Suppressor macrophage (primary cell): ENCODE data around the gene TOR3A.
"Not testable (repeated sequence)": the region's sequence is repeated elsewhere in the genome, so short reads cannot be mapped to it uniquely, and the experiment has no call there.

ENCODE experiments used
- DNase-seq, 4 experiments: peaks; one replicate each; pipeline ENCODE4 v3.0.0-alpha.2; 2020 to 2022
- total RNA-seq, 17 experiments: gene quantifications; one replicate each; lab custom pipeline; 2026; ENCODE audit warnings: mixed read lengths in 6 of 17, inconsistent platforms in 3 of 17; lab: John Stamatoyannopoulos, UW

The TOR3A gene, protein sequence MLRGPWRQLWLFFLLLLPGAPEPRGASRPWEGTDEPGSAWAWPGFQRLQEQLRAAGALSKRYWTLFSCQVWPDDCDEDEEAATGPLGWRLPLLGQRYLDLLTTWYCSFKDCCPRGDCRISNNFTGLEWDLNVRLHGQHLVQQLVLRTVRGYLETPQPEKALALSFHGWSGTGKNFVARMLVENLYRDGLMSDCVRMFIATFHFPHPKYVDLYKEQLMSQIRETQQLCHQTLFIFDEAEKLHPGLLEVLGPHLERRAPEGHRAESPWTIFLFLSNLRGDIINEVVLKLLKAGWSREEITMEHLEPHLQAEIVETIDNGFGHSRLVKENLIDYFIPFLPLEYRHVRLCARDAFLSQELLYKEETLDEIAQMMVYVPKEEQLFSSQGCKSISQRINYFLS
- 16.7 to 76.9 (median 52.6) reads per million in 17 experiments for total RNA-seq

DNA sequence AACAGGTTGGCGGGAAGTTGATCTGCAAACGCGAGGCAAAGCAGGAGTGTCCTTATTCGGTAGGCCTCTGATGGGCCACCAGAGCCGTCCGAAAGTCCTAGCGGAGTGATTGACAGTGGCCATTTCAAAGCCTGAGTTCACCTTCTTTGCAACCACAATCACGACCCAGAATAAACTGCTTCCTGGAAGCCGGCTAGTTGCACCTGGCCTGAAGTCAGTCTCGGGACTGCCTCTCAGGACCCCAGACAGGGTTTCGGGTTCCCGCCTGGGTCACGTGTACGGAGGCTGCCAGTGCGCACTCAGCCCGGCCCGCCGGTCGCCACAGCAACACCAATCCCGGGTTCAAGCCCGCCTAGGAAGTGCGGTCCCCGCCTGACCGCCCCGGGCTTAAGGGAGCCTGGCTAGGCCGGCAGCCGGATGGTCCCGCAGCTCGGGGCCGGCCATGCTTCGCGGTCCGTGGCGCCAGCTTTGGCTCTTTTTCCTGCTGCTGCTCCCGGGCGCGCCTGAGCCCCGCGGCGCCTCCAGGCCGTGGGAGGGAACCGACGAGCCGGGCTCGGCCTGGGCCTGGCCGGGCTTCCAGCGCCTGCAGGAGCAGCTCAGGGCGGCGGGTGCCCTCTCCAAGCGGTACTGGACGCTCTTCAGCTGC lies at the start of gene TOR3A:
Gene TOR3A (plus strand): TSS at position 384 of the 646 bp plus-strand sequence. CDS start 59 bp downstream, at position 443.
- peak; percentile 88 to 95 (median 92) for DNase-seq

DNA sequence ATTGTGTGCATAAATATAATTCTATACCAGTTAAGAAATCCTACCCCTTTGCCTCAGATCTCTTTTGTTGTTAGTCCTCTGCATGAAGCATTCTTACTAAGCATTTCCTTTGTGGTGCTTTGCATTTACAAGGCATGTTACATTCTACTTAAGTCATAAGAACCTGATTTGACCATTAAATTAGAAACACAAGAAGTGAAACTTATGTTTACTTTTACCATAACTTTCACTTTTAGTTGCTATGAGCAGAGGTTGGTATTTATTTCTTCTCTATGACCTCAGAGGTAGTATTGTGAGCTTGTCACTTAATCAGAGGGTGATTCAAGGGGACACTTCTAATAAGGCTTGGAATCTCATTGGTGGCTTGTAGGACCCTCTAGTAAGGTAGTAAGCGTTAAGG lies 47.1 kb upstream of the TOR3A start:
- DNase-seq = peak in 2 of 4 experiments; percentile 45 to 64

DNA sequence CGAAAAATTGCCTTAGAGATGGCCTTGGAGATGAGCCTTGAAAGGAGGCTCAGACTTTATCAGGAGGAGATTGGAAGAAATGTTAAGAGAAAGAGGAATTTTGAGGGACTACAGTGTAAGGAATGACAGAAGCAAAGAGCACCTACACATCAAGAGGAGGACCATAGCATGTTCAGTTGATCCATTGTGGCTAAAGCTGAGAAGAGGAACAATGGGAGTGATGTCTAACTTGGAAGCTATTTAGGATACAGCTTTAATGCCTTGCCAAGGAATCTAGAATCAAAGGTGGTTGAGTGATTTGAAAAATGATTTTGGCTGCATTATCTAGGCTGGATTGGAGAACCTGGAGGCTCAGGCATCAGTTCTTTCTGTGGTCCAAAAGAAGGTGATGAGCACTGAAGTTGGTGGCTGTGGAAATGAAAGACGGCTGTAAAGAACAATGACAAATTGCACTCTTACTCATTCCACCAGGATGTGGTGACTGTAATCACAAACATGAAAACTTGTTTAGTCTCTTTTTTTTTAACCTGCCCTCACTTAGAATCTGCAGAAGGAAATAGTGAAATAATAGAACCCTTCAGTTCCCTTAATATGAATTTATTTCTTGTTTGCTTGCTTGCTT lies 44.9 kb upstream of the TOR3A start:
- no peak for DNase-seq

DNA sequence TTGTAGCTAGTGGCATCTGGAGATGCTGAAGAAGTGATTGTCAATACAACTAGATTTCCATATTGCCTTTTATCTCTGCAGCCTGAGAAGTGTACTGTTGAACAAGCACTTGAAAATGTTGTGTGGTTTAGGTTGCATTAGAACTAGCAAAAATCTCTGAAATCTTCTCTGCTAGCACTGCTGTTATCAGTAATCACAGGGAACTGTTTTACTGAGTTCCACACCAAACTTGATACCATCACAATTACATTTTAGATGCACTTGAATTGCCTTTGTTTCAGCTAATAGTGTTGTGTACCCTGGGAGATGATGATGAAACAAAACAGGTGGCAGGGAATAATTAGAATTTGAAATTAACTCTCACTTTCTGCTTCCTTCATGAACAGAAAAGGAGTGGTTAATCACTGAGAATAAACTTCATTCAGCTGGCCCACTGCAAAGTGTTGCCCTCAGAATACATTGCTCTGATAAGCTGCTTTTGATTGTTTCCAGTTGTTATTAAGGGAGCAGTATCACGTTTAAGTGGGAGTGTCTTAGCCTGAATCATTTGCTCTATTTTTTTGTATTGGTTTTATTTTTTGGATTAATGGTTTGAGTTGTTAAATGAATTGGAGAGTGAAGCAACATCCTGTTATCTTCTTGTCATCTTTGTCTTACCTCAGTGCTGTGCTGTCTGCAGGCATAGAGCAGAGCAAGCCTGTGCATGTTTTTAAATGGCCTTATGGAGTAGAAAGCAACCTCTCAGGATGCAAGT lies 43.2 kb upstream of the TOR3A start:
- DNase-seq = no peak

DNA sequence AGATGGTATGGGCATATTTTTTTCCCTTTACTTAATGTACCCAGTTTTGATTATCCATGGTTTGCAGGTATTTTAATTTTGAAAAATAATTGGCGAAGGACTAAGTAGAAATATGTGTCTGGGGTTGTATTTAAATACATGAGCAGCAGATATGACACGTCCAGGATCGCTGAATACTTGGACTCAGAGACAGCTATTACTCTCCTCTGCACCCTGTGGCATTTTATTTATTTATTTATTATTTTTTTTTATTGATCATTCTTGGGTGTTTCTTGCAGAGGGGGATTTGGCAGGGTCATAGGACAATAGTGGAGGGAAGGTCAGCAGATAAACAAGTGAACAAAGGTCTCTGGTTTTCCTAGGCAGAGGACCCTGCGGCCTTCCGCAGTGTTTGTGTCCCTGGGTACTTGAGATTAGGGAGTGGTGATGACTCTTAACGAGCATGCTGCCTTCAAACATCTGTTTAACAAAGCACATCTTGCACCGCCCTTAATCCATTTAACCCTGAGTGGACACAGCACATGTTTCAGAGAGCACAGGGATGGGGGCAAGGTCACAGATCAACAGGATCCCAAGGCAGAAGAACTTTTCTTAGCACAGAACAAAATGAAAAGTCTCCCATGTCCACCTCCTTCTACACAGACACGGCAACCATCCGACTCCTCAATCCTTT lies 42.2 kb upstream of the TOR3A start:
- not testable (repeated sequence) for DNase-seq

DNA sequence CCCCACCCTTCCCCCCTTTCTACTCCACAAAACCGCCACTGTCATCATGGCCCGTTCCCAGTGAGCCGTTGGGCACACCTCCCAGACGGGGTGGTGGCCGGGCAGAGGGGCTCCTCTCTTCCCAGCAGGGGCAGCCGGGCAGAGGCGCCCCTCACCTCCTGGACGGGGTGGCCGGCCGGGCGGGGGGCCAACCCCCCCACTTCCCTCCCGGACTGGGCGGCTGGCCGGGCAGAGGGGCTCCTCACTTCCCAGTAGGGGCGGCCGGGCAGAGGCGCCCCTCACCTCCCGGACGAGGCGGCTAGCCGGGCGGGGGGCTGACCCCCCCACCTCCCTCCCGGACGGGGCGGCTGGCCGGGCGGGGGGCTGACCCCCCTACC lies 41.7 kb upstream of the TOR3A start:
- not testable (repeated sequence) for DNase-seq

DNA sequence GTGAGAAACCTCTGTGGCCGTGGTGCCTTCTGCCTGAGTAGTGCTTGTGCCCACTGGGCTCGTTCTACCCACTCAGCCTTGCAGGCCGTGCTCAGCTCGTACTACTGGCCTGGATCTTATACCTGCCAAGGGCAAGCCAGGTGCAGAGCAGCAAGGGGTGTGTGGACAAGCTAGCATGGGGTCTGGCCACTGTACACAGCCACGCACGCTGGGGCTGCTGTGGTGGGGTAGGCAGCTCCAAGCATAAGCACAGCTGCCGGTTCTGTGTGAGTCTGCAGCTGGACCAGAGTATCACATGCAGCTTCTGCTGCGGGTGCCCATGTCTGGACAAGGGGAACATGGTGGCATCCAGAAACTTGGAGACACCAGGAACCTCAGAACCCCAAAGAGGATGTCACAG lies 39.8 kb upstream of the TOR3A start:
- no peak for DNase-seq

DNA sequence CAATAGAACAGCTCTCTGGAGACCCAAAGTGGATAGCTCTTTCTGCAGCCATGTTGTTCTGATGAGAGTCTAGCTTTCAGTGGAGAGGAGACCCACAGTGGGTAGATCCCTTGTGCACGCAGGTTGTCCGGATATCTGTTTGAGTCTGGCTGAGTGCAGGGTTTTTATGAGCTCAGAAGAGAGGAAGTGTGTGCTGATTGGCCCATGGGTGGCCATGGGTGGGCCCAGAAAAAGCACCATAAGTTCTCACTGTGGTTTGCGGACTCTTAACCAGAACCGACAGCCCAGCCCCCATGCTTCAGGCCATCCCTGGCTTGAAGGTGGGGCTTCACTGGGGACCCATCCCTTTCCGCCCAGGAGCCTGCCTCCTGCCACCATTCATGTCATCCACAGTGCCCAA lies 39.2 kb upstream of the TOR3A start:
- DNase-seq = no peak

DNA sequence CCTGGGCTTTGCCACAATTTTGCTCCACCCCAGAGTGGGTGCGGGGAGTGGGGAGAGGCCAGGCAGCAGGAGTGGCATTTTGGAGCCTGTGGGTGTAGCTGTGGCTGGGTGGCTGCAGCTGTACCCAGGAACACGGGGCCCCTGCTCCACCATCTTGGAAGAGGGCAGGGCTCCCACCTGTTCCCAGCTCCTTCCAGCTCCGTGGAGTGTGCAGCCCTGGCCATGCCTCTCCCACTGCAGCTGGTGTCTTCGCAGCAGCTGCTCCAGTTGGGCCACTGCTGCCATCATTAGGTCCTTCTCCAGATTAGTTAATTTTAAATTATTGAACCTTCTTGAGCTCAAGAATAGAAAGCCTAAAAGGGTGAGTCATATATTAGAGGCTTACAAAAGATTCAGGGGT lies 38.6 kb upstream of the TOR3A start:
- no peak for DNase-seq

DNA sequence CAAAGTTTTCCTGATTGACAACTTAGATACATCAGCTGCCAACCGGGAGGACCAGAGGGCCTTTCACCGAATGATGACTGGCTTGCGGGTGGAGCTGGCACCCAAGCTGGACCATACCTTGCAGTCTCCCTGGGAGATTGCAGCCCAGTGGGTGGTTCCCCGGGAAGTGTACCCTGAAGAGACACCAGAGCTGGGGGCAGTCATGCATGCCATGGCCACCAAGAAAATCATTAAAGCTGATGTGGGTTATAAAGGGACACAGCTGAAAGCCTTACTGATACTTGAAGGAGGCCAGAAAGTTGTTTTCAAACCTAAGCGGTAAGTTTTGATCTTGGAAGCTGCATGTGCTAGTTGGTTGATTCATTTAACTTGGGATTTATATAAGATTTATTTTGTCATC lies 38.0 kb upstream of the TOR3A start:
- DNase-seq = no peak

DNA sequence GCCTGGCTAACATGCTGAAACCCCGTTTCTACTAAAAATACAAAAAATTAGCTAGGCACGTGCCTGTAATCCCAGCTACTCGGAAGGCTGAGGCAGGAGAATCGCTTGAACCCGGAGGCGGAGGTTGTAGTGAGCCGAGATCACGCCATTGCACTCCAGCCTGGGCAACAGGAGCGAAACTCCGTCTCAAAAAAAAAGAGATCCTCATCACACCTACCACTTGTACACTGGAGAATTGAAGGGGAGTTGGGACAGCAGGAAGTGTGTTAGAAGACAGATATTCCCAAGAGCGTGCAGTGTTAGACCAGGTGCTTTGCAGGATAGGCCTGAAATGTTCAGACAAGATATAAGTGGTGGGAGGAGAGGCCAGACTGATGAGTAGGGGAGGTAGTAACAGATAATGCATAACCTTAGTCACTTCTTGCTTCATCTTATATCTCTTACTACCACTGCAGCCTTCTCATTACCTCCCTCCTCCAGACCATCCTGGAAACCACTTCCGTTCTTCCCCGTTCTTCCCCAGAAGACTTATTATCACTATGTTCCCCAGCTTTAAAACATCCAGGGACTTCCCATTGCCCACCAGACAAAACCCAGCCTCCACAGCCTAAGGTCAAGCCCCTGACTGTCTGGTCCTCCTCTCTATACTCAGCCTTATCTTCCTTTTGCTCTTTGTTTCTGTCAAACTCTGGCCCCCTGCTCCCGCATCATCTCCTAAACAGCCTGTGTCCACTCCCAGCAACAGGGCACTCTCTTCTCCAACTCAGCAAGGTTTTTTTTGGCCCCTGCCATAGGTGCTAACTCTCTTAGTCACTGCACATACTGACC lies 34.8 kb upstream of the TOR3A start:
- no peak for DNase-seq

DNA sequence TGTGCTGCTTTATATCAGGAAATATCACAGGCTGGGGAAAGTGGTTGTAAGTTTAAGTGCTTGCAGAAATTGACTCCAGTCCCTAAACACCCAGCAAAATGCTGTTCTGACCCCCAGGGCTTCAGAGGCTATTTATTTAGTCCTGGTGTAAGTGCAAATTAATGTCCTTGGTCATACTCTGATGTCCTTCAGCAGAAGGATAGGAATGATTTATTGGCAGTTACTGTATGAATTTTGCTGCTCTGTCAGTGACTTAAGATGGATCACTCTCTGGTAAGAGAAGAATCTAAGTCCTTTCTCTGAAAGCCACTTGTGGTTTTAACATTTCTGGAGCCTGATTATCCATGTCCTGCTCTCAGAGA lies 34.3 kb upstream of the TOR3A start:
- no peak for DNase-seq

DNA sequence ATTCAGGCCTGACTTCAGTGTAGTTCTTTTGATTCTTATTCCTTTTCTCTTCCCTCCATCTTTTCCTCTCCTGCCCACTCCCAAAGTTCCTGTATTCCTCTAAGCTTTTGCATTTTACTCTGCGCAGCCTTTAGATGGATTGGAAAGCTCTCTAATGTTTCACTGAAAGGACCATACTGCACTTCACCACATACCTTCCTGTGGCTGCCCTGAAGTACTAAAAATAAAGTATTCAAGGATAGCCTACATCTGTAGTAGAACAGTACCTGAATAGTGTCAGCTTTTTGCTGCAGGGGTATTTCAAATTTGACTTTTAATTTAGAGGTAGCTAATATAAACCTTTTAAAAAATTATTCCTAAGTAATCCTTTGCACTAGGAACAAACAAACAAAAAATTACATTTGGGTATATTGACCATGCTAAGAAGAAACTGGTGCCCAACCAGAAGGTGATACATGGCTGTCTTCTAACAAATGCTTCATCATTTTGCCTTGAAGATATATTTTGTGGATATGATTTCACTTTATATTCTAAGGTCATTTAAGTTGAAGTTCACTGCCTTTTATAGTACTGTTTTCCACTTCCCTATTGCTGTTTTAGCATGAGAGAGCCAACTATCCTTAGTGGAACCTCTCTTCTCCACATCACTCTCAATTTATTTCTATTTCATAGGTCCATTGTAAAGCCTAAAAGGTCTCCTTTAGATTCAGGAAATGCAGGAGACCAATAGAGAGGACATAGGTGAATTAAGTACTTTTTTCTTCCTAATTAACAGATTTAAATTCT lies 33.3 kb upstream of the TOR3A start:
- peak in 1 of 4 experiments; percentile 35 for DNase-seq

DNA sequence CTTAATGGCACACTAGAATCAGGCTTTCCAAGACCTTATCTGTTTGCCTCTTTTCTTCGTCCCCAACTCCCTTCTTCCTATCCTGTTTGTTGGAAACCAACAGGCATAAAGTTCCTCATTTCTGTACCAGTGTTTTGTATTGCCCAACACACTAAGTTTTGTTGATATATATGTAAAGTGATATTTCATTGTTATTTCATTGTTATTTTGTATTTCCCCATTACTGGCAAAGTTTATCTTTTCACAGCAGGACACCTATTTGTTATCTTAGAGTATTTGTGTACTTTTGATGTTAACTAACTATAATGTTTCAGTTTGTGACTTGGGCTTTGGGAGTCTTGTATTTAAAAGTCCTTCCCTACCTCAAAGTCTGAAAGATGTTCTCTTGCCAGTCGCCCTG lies 29.1 kb upstream of the TOR3A start:
- DNase-seq = peak in 2 of 4 experiments; percentile 32 to 49

DNA sequence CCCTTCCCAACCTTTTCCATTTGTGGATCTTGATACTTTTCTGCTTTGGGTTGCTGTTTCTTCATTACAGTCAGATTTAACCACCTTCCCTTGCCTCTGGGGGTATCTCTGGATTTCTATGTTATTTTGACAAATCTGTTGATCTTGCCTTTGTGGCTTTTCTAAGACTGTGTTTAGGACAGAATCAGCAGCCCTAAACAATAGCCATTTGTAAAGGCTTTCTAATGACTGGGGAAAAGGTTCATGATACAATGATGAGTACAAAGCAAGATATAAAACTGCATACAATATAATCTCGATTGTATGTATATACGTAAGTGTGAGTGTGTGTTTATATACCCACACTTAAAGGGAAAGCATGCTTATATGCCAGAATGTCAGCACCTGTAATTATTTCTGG lies 28.4 kb upstream of the TOR3A start:
- no peak for DNase-seq

DNA sequence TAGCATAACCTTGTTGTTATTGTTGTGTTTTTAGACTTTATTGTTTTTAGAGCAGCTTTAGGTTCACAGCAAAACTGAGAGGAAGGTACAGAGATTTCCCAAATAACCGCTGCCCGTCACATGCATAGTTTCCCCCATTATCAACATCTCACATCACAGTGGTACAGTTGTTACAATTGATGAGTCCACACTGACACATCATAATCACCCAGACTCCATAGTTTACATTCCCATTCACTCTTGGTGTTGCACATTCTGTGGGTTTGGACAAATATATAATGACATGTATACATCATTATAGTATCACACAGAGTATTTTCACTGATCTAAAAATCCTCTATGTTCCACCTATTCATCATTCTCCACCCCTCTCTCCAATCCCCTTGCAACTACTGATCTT lies 25.9 kb upstream of the TOR3A start:
- no peak for DNase-seq

DNA sequence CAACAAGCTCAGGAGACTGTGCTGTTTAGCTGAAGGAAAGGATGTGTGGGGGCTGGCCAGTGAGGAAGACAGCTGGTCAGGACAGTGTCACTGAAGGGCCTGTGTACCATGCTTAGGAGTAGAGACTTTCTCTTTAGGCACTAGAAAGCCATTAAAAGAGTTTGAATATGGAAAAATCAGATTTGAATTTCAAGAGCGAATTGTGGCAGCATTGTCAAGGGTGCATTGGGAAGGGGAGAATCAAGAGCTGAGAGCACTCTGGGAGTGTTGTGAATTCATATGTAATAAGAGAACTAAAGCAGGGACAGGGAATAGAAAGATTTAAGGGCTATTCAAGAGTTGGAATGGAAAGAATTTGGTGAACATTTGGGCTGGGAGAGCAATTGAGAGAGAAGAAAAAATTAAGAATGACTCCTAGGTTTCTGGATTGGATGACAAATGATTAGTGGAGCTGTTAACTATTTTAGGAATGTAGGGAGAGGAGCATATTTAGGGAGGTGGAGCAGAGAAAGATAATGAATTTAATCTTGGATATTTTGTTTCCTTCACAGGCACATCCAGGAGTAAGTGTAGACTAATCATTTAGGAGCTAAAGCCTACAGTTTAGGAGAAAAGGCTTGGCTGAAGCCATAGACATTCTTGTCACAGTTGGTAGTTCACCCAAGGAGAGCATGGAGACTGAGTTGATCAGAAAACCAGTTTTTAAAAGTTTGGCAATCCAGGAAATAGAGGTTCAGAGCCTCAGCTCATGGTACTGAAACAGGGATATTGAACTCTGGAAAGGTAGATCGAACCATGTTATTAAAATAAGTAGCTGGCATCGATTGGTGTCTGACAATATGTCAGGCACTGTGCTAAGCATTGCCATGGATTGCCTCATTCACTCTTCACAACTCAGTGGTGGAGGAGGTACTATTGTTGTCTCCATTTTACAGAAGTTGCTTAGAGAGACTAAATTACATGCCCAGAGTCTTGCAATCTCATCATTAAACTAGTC lies 23.1 kb upstream of the TOR3A start:
- DNase-seq = peak; percentile 19 to 65 (median 50)

DNA sequence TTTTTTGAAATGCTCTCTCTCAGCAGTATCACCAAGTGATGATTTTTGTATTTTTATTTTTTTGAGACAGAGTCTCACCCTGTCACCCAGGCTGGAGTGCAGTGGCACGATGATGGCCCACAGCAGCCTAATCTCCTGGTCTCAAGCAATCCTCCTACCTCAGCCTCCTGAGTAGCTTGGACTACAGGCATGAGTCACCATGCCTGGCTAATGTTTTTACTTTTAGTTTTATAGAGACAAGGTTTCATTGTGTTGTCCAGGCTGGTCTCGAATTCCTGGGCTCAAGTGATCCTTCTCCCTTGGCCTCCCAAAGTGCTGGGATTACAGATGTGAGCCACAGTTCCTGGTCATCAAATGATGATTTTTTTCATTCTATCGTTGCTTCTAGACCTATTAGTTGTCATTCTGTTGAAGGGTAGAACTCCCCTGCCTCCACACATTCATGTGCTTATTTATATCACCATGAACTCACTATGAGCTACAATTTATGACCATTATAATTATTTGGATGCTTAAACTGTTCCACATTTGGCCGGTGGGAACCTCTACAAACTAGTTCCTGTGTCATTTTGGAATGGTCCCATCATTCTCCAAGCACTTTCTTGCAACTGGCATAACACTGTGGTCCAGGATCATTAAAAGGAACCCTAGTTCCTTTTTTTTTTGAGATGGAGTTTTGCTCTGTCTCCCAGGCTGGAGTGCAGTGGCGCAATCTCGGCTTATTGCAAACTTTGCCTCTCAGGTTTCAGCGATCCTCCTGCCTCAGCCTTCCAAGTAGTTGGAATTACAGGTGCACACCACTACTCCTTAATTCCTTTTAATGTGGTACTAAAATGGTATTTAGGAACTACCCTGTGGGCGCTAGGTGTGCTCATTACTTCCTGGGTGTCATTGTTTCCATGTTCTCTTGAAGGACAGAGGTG lies 20.2 kb upstream of the TOR3A start:
- DNase-seq = no peak
